Measurements from ENCODE around the gene SLC31A2.

SLC31A2 gene

GRCh38 chr9:113186137-113186755, 35.4 kb downstream of the SLC31A2 start:
- no peak for DNase-seq (ENCODE audit: low read depth)

GRCh38 chr9:113187929-113188595, 37.3 kb downstream of the SLC31A2 start:
- peak; percentile 88 for DNase-seq (ENCODE audit: low read depth)

- DNase-seq (ENCODE audit: low read depth), result no peak
Observed at GRCh38 chr9:113192455-113192854, 41.6 kb downstream of the SLC31A2 start.

GRCh38 chr9:113199683-113200329, 49.0 kb downstream of the SLC31A2 start:
- no peak for DNase-seq (ENCODE audit: low read depth)

DNA sequence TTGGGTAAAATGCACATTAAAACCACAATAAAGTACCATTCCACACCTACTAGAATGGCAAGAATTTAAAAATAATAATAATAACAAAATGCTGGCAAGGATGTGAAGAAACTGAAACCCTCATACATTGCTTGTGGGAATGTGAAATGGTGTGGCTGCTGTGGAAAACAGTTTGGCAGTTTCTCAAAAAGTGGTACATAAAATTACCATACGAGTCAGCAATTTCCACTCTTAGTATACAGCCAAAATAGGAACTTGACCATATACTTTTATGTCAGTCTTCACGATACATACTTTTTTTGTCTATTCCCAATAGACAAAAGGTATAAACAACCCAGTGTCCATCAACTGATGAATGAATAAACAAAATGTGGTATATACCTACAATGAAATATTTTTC, 54.6 kb downstream of the SLC31A2 start:
- DNase-seq (ENCODE audit: low read depth), result no peak

- DNase-seq (ENCODE audit: low read depth), result no peak
Observed at GRCh38 chr9:113205861-113206260, 55.1 kb downstream of the SLC31A2 start.

DNA sequence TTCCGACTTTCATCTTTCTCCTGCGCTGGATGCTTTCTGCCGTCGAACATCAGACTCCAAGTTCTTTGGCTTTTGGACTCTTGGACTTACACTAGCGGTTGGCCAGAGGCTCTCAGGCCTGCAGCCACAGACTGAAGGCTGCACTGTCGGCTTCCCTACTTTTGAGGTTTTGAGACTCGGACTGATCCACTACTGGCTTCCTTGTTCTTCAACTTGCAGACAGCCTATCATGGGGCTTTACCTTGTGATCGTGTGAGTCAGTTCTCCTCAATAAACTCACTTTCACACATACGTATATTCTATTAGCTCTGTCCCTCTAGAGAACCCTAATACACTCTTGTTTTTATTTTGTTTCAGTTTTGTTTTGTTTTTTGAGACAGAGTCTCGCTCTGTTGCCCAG, 60.0 kb downstream of the SLC31A2 start:
- DNase-seq (ENCODE audit: low read depth), result no peak

Measured in fibroblast of gingiva (primary cell).